IPS-18c (cell line): Measurements from ENCODE around the gene CCNY.
"Not testable (repeated sequence)": the region's sequence is repeated elsewhere in the genome, so short reads cannot be mapped to it uniquely, and the experiment has no call there.

ENCODE experiments used
- H3K4me3 ChIP-seq: 2 replicates; pipeline ENCODE4 v1.7.0; 2013; ENCODE audit warnings: low read depth, mild to moderate bottlenecking, low read length, moderate library complexity; ENCODE audit not compliant: insufficient read depth
- H3K9me3 ChIP-seq: one replicate; pipeline ENCODE4 v1.6.1; 2013; ENCODE audit warnings: mild to moderate bottlenecking, low read length, moderate library complexity; ENCODE audit not compliant: control insufficient read depth, insufficient read depth

CCNY gene

DNA sequence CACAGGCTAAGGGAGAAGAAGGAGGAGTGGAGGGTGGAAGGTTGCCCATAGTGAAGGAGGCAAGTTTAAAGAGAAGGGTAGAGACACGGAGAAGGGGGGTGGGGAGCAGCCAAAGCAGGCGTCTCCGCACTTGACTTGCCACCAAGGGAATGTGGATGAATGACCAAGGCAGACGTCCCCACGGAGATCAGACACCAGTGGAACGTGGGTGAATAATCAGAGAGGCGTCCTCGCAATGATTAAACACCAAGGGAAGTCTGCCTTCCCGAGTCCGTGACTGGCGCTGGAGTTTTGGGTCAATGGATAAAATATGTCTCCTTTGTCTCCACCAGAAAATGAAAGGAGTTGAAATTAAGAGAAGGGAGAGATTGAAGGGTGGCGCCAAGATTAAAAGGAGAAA lies 71.4 kb downstream of the CCNY start:
- not testable (repeated sequence) for H3K4me3 ChIP-seq, H3K9me3 ChIP-seq

DNA sequence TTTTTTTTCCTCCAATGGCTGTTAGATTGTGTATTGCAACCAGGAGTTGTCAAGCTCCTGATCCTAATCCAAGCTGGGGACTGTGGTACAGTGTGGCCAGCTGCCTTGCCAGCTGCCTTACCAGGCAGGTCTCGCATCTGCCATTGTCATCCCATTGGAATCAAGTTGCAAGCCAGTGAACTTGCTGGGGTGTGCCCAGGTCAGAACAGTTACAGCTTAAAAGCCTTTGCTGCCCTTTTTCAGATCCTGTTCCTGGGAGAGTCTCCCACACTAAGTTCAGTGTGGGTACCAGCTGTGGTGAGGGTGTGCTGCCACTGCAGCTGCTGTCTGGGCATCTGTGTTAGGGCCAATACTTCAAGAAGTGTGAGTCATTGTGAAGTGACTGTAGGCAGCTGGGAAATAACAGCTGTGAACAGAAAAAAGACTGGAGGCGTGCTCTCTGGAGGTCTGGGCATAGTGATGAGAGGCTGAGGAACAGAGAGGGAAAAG lies 72.8 kb downstream of the CCNY start:
- H3K4me3 ChIP-seq: no peak overlapping the region
- peaks cover 6% of the 10 kb centered on the region for H3K9me3 ChIP-seq

DNA sequence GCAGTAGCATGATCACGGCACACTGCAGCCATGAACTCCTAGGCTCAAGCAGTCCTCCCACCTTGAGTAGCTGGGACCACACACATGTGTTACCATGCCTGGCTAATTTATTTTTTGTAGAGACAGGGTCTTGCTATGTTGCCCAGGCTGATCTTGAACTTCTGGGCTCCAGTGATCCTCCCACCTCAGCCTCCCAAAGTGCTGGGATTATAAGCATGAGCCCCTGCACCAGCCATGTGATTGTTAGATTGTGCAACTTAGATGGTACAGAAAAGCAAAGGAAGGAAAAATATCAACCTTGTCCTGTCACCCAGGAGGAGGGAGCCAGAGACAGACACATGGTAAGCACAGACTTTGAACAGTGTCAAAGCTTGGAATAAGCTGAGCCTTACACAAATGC lies 73.5 kb downstream of the CCNY start:
- Histone ChIP-seq H3K4me3 (no peak overlapping the region), H3K9me3 (peaks cover 4% of the 10 kb centered on the region)

DNA sequence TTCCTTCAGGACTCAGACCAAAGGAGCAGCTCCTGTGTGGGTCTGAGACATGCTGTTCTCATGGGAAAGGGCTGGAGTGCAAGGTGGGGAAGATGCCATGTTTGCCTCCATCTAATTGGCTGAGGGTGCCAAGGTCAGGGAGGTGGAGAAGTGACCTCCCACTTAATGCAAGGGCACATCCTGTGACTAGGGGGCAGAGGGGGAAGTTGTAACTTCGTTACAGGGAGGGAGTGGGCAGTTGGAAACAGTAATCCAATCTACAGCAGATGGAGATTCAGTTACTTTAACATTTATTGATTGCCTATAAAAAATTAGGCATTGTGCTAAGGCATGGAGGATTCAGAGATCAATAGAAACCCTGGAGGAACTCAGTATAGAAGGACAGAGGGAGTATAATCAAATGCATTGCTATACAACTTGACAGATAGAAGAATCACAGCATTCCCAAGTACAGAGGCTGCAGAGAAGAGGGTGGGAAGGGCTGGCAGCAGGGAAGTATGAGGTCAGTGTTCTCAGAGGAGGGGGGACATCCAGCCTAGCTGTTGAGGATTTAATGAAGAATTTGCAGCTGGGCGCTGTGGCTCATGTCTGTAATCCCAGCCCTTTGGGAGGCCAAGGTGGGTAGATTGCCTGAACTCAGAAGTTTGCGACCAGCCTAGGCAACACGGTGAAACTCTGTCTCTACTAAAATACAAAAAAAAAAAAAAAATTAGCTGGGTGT lies 75.9 kb downstream of the CCNY start:
- Histone ChIP-seq H3K4me3 (no peak overlapping the region), H3K9me3 (peaks cover 2% of the 10 kb centered on the region)

DNA sequence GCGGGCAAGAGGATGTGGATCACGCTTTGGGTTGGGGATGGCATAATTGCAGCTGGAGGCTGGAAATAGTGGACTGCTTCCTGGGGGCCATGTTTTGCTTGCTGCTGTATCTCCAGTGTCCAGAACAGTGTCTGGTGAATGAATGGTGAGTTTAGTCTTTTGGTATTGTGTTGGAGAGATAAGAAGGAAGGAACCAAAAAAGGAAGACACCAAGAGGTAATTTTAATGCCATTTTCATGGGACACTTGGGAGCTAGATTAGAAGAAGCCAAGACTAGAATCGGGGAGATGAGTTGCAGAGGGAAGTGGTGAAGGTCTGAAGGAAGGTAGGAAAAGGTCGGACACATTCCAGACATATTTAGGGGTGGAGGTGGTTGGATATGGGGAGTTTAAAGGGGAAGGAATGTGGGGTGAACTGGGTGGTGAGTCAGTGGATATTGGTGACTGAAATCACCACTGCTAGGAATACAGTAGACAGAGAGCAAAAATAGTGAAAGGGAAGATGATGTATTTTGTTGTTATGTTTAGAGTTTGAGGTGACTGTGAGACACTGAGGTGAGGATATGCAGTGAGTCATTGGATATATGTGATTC lies 76.7 kb downstream of the CCNY start:
- H3K9me3 ChIP-seq: peaks cover 2% of the 10 kb centered on the region
- no peak overlapping the region for H3K4me3 ChIP-seq

DNA sequence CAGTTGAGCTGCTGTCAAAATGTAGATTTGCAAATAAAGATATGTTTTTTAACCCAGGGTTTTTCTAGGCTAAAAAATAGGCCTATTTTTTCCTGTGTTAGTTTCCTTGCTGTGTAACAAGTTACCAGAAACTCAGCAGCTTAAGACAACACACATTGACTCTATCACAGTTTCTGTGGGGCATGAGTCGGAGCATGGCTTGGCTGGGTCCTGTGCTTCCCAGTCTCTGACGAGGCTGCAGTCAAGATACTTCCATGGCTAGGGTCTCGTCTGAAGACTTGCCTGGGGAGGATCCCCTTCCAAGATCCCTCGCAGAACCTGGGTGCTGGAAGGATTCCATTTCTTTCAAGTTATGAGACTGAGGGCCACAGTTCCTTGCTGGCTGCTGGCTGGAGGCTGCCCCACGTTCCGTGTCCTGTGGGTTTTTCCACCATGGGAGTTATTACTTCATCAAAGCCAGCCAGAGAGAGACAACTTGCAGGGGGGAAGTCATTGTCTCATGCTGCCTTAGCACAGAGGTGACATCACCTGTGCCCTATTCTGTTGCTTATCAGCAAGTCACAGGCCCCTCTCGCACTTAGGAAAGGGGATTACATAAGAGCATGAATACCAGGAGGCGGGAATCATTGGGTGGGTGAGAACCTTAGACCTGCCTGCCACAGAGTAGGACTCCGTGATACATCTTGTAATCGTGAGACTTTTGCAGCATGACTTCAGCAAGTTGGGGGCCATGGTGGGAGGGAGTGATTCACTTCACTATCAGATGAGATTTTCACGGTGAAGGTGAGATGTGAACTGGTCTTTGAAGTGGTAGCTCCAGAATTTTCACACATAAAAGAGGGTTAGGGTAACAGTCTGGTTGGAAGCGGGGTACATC lies 77.9 kb downstream of the CCNY start:
- no peaks in the 10 kb centered on the region for H3K9me3 ChIP-seq

DNA sequence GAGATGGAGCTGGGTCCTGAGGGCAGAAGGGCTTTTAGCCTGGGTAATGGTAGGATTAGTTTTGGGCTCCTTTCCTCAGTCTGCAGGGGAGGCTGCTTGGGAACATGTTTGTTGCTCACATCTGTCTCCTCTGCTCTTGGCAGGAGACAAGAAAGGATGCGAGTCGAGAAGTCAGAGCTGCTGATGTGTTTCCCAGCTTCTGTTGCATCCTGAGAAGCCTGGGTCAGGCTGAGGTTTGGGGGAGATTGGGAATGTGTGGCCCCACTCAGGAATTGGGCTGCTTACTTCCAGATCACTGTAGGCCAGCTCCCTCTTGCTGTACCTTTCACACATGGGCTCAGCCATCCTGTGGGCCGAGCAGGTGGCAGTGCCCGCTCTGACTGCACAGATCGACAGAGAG lies 79.2 kb downstream of the CCNY start:
- no peak overlapping the region for H3K4me3 ChIP-seq
- no peaks in the 10 kb centered on the region for H3K9me3 ChIP-seq

More for the DNA sequence above, 77.9 kb downstream of the CCNY start:
- no peak overlapping the region for H3K4me3 ChIP-seq

DNA sequence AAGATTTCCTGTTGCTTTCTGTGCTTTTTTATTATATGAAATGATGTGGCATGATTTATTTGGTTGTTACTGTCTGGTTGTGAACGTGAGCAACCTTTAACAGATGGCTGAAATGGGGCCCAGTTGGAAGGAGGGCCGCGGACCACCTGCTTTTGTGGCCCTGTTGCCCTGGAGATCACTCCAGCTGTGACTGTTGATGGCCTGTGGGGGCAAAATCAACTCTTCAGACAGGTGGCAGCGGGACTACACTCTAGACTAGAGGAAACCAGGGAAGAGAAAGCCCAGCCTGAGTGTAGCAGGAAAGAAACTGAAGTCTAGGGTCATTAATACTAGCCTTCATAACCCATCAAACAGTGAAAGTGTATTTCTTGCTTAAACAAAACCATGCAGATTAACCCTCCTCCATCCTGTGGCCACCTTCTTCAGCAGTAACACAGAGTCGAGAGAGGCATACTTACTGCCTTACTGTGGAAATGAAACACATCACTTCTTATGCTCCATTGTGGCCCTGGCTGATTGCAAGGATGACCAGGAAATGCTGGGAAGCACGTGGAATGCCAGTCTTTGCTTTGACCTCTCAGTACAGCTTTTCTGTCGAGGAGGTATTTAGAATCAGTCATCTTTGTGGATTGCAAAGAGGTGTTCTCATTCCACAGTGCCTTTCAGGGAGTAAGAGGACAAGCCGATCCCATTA lies 80.5 kb downstream of the CCNY start:
- no peak overlapping the region for H3K4me3 ChIP-seq
- no peaks in the 10 kb centered on the region for H3K9me3 ChIP-seq

DNA sequence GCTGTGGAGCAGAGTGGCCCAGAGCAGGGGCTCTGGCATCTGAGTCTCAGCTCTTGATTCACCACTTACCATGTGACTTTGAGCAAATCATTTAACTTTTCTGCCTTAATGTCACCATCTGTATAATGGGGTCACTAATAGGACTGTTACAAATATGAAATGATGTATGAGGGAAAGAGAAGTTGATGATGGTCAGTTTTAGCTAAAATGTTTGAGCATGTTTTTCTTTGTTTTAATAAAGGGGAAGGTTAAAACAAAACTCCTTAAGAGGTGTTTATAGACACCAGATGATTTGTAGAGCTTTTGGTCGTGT lies 81.0 kb downstream of the CCNY start:
- Histone ChIP-seq H3K9me3 (no peaks in the 10 kb centered on the region), H3K4me3 (no peak overlapping the region)

DNA sequence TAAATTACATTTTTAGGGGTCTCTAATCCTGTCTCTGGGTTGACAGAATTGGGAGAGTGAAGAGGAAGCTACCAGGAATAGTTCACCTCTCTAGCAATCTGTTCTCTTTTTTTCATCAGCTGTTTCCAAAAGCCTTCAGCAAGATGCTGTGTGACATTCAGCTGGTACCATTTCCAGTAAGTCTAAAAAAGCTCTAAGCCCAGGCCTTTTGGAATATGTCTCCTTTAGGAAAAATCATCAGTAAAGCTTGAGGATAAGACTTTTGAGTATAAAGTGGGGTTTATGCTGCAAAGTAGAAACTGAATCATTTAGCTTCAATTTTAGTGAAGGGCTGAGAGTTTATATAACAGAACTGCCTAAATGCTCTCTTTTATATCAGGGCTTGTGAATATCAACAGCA lies 81.5 kb downstream of the CCNY start:
- no peak overlapping the region for H3K4me3 ChIP-seq
- no peaks in the 10 kb centered on the region for H3K9me3 ChIP-seq

DNA sequence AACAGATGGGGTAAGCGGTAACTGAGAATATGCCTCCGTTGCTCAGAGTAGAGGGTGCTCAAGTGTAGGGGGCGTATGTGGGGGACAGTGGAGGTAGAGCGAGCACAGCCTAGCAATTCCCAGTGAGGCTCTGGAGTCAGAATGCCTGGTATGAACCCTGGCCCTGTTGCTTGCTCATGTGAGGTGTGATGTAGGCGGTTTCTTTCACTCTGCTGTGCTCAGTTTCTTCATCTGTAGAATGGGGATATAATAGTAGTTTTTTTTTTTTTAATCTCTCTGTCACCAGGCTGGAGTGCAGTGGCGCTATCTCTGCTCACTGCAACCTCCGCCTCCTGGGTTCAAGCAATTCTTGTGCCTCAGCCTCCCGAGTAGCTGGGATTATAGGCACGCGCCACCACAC lies 82.3 kb downstream of the CCNY start:
- not testable (repeated sequence) for H3K4me3 ChIP-seq, H3K9me3 ChIP-seq

DNA sequence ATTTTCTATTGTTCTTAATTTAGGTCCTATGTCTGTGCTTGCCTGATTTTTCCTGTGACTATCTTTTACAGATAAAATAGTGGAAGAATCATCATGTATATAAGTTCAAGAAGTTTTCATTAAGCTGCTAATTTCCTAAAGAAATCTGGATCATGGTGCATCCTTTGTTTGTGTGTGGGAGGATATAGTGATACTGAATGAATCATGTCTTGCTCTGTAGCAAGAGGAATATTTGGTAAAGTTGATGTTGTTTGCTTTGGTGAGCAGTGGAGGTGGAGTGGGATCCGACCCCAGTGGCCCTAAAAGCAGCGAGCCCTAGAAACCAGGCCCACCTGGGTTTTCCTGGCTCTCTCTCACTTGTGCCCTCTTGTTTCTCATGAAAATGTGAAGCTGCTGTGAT lies 83.7 kb downstream of the CCNY start:
- no peaks in the 10 kb centered on the region for H3K9me3 ChIP-seq
- H3K4me3 ChIP-seq: no peak overlapping the region

DNA sequence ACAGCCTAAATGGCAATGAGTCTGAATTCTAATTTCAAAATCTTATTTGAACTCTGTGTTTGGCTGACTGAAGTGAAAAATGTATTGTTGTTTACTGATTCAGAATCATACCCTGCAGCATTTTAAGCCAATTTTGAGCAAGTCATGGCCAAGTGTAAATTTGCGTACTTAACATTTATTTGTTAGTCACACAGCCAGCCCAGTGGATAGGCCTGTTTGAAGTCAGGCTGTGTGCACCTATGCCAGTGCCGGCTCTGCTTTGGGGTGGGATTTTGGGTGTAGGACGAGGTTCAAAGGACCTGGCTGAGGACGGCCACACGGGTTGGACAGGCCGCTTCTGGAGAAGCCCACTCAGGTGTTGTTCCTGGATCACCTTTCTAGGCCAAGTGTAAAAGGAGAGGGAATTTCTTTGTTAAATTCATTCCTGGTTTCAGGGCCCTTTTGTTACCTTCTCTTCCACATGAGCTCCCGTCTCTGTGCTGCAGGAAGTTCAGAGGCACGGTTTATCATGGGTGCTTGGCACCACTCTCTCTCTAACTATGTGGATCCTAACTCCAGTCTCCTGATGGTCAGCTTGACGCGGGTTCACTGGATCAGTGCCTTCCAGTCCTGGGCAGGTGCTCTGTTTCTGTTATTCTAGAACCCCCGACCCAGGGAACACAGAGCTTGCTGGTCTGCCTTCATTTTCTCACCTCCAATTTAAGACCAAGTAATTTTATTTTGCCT lies 84.7 kb downstream of the CCNY start:
- Histone ChIP-seq H3K4me3 (no peak overlapping the region), H3K9me3 (no peaks in the 10 kb centered on the region)

DNA sequence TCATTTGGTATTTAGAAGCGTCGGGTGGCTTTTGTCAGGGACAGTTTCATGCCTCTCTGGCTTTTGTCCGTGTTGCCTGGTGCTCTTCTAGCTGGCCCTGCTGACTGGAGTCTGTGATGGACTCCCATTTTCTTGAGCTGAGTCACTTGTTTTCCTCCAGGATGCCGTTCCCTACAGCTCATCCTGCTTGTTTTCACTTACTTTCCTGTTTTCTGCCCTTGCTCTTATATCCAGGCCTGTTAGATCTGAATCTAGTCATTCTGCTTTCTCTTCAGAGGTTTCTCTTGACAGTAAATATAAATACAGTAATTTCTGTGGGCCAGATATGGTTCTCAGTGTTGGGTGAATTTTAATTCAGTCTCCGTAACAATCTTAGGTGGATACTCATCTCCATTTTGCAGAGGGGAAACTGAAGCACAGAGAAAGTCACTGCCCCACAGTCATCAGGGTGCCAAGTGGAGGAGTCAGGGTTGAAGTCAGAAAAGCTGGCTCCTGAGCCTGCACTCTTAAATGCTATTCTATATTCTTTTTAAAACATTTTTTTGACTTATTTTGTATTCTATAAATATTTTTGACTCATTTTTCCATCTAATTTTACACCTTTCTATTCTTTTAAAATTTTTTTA lies 85.4 kb downstream of the CCNY start:
- no peak overlapping the region for H3K4me3 ChIP-seq

DNA sequence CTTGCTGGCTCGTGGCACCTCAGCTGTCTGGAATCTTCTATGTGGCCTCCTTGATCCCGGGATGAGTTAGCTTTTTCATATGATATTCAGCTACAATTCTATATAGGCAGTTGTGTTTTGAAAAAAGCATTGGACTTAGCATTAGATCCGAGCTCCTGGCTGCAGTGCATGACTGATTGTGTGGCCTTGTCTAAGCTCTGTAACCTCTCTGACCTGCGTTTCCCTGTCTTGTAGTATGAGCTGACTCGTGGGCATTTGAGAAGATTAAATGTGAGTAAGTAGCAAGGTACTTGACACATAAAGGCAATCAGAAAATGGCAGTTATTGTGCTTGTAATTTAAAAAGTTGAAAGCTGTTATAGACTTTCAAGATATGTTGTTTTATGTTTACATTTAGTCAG lies 85.9 kb downstream of the CCNY start:
- no peaks in the 10 kb centered on the region for H3K9me3 ChIP-seq
- no peak overlapping the region for H3K4me3 ChIP-seq

More for the DNA sequence above, 85.4 kb downstream of the CCNY start:
- H3K9me3 ChIP-seq: no peaks in the 10 kb centered on the region

DNA sequence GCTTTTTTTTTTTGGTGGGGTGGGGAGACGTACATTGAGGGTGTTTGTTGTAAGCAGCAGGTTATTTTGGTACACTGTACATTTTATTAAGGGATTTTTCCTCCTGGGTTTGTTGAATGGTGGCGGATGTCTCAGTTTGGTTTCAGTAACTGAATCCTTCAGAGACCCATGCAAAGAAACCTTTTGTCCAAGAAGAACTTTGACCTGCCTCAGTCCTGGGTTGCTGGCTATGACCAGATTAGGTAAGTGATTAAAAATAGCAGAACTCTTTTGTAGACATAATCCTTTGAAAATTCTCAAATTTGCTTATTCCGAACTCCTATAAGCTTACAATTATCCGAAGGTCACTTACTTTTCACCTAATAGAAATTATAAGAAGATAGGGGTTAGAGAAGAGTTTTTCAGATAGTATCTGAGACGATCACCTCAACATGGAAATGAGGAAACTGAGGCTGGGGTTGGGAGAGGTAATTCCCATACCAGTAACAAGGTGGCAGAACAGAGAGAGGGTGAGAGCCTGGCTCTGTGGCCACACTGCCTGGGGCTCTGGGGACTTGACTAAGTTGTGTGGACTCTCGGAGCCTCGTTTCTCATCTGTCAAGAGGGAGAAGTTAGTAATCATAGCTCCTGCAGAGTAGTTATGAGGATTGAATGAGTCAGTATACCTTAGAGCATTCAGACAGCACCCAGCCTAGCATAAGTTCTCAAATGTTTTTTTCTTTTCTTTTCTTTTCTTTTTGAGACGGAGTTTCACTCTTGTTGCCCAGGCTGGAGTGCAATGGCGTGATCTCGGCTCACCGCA lies 87.4 kb downstream of the CCNY start:
- no peak overlapping the region for H3K4me3 ChIP-seq
- H3K9me3 ChIP-seq: no peaks in the 10 kb centered on the region
